NCI-H128 (cell line): ENCODE measurements around the gene KLF6.
"Not testable (repeated sequence)": the region's sequence is repeated elsewhere in the genome, so short reads cannot be mapped to it uniquely, and the experiment has no call there.

Experiments used
- DNase-seq: peaks from one replicate; lab custom pipeline; 2025; ENCODE audit not compliant: unreplicated experiment; lab: John Stamatoyannopoulos, UW

The KLF6 gene

GRCh38 chr10:3735175-3735574 lies 49.8 kb downstream of the KLF6 start:
- no peak for DNase-seq

GRCh38 chr10:3734111-3734510 lies 50.9 kb downstream of the KLF6 start:
- no peak for DNase-seq

- not testable (repeated sequence) for DNase-seq
Observed at GRCh38 chr10:3732183-3732582, 52.8 kb downstream of the KLF6 start.

GRCh38 chr10:3729397-3729976 lies 55.5 kb downstream of the KLF6 start:
- no peak for DNase-seq

GRCh38 chr10:3728563-3728962 lies 56.4 kb downstream of the KLF6 start:
- no peak for DNase-seq

- DNase-seq = no peak
Observed at GRCh38 chr10:3727268-3727667, 57.7 kb downstream of the KLF6 start.
